Aorta (tissue), 5 donors: Measurements from ENCODE around the gene LUZP4. TPM values are rescaled to one million over a fixed set of nuclear protein-coding genes. Genes with fewer than 3 reads are reported as not detected.
"Not testable (repeated sequence)": the region's sequence is repeated elsewhere in the genome, so short reads cannot be mapped to it uniquely, and the experiment has no call there.

ENCODE experiments used
- ATAC-seq: fragments of 200-7000 bp; cut with Tn5 transposase; one replicate; pipeline ENCODE4 v1.9.1; 2022; ENCODE audit warnings: moderate library complexity; ENCODE audit not compliant: low FRiP score
- DNase-seq, 2 donors: peaks; one replicate each; pipeline ENCODE4 v3.0.0-alpha.2; 2020
- H3K27ac ChIP-seq, 2 donors: one replicate each; pipeline ENCODE4 v1.5.1; 2013; ENCODE audit warnings: low read length in 2 of 2, mild to moderate bottlenecking in 2 of 2, moderate library complexity in 2 of 2, control low read depth in 1 of 2, inconsistent platforms in 1 of 2, low read depth in 1 of 2
- H3K27me3 ChIP-seq, 2 donors: one replicate each; pipeline ENCODE4 v1.6.1; 2013; ENCODE audit warnings: control low read depth in 1 of 2, low read length in 1 of 2, mild to moderate bottlenecking in 1 of 2, moderate library complexity in 1 of 2; ENCODE audit not compliant: insufficient read depth in 2 of 2, control insufficient read depth in 1 of 2
- H3K36me3 ChIP-seq, 2 donors: one replicate each; pipeline ENCODE4 v1.6.1; 2013; ENCODE audit warnings: control low read depth in 1 of 2, low read length in 1 of 2, mild to moderate bottlenecking in 1 of 2; ENCODE audit not compliant: insufficient read depth in 2 of 2, control insufficient read depth in 1 of 2
- H3K4me1 ChIP-seq, 2 donors: one replicate each; pipeline ENCODE4 v1.6.1; 2013; ENCODE audit warnings: low read length in 2 of 2, control low read depth in 1 of 2, mild to moderate bottlenecking in 1 of 2, moderate library complexity in 1 of 2; ENCODE audit not compliant: insufficient read depth in 2 of 2, control insufficient read depth in 1 of 2
- H3K4me3 ChIP-seq, 2 donors: one replicate each; pipeline ENCODE4 v1.5.1; 2013; ENCODE audit warnings: low read length in 2 of 2, control low read depth in 1 of 2, mild to moderate bottlenecking in 1 of 2
- H3K9me3 ChIP-seq: one replicate; pipeline ENCODE4 v1.6.1; 2013; ENCODE audit warnings: mild to moderate bottlenecking, low read length; ENCODE audit not compliant: control insufficient read depth
- WGBS, 2 donors: extraction: QIAGEN DNeasy Blood & Tissue Kit; methylation state at CpG; one replicate each; pipeline ENCODE4 v1.1.7; 2013; 5-methylcytosine and 5-hydroxymethylcytosine counted together
- intact Hi-C, 2 donors: fragments of 100-400 bp; cut with DNase I; formaldehyde crosslinking; loops; one replicate each; pipeline versions ENCODE4 v1.14.2 to v1.15.0; 2022
- polyA plus RNA-seq, 2 donors: library from polyadenylated mRNA; stranded (reverse); fragments of 200-250 nt; gene quantifications; one replicate each; pipeline ENCODE4 v1.2.3, GENCODE V29; 2013
- total RNA-seq, 2 donors: library from RNA; stranded (reverse); fragmentation: NEBNext Ultra II Directional; extraction: Animal tissue kit (Norgen Biotek cat#: 25700); gene quantifications; one replicate each; pipeline ENCODE4 v1.2.1, GENCODE V29; 2021
- donor health status: healthy with polysubstance abuse.
- donor health status: Bipolar disorder and iron deficiency.
- donor health status: DM: no; HTN: no; CAD: no.
- donor health status: DM: no; HTN: no; CAD: no.
- donor health status: DM: yes; HTN: yes; CAD: no.

The LUZP4 gene
- total and polyA plus RNA-seq, 4 donors: not detected

DNA sequence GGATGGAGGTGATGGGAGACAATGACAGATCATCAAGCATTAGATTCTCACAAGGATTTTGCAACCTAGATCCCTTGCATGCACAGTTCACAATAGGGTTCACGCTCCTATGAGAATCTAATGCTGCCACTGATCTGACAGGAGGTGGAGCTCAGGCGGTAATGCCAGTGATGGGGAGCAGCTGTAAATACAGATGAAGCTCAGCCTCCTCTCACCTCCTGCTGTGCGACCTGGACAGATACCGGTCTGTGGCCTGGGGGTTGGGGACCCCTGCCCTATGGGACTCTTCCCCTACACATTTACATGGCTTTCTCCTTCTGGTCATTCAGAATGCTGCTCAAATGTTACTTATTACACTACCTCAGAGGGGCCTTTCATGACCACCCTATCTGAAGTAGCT lies 39.8 kb downstream of the LUZP4 start:
- intact Hi-C loops: loop anchor here in 1 of 2 donors (5.0 kb wide), 1 partner anchor 363 kb away; no protein-coding TSS in a partner anchor
- not testable (repeated sequence) for H3K9me3 ChIP-seq, H3K27me3 ChIP-seq, H3K36me3 ChIP-seq, ATAC-seq, DNase-seq, H3K4me3 ChIP-seq, H3K4me1 ChIP-seq, H3K27ac ChIP-seq
- WGBS, 2 donors: 61 to 89% methylated on average over 4 of the region's 4 CpGs

- no peaks in the 10 kb centered on the region for H3K36me3 ChIP-seq
- 2 to 8% methylated on average over 18 of the region's 18 CpGs for WGBS, 2 donors
- no peaks in the 10 kb centered on the region for H3K4me1 ChIP-seq
- H3K4me3 ChIP-seq: no peak overlapping the region
- ATAC-seq (peak; percentile 78), DNase-seq (peak in 1 of 2 donors; percentile 46)
- no peak overlapping the region for H3K27ac ChIP-seq
- intact Hi-C loops: loop anchor here (5.0 kb wide), 3 partner anchors 232 to 347 kb away; partner anchors contain the start of gene PLS3 (in 2 of the 2)
- no peaks in the 10 kb centered on the region for H3K9me3 ChIP-seq
- H3K27me3 ChIP-seq: no peaks in the 10 kb centered on the region
Observed at GRCh38 chrX:115330498-115331168, 41.1 kb downstream of the LUZP4 start.

DNA sequence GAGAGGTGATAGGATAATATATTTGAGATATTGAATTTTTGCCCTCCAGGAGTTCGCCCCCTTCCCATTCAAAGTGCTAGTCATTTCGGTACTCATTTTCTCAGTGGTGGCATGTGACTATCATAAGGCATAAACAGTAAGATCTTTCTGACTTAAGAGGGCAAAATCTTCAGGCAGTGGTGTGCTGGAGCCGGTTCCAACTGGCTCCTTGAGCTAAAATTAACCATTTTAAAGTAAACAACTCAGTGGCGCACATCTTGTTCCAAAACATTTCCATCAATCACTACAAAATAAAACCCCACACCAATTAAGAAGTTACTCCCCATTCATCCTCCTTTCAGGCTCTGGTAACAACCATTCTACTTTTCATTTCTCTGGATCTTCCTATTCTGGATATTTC lies 43.3 kb downstream of the LUZP4 start:
- ATAC-seq (no peak), DNase-seq (no peak)
- H3K36me3 ChIP-seq: no peaks in the 10 kb centered on the region
- H3K4me1 ChIP-seq: no peaks in the 10 kb centered on the region
- intact Hi-C loops: loop anchor here (5.0 kb wide), 3 partner anchors 229 to 344 kb away; partner anchors contain the start of gene PLS3 (in 2 of the 2)
- WGBS, 2 donors: 26% methylated on average over 4 of the region's 4 CpGs
- no peaks in the 10 kb centered on the region for H3K27me3 ChIP-seq
- no peaks in the 10 kb centered on the region for H3K9me3 ChIP-seq
- no peak overlapping the region for H3K27ac ChIP-seq
- no peak overlapping the region for H3K4me3 ChIP-seq

GRCh38 chrX:115333446-115333845 lies 43.9 kb downstream of the LUZP4 start:
- H3K9me3 ChIP-seq: no peaks in the 10 kb centered on the region
- no peak overlapping the region for H3K4me3 ChIP-seq
- no peaks in the 10 kb centered on the region for H3K36me3 ChIP-seq
- intact Hi-C loops: loop anchor here (5.0 kb wide), 3 partner anchors 229 to 344 kb away; partner anchors contain the start of gene PLS3 (in 2 of the 2)
- H3K27ac ChIP-seq: peak overlapping the region in 1 of 2 donors; percentile 36
- no peaks in the 10 kb centered on the region for H3K4me1 ChIP-seq
- DNase-seq (no peak), ATAC-seq (no peak)
- H3K27me3 ChIP-seq: no peaks in the 10 kb centered on the region
- 65 to 86% methylated on average over 6 of the region's 6 CpGs for WGBS, 2 donors

DNA sequence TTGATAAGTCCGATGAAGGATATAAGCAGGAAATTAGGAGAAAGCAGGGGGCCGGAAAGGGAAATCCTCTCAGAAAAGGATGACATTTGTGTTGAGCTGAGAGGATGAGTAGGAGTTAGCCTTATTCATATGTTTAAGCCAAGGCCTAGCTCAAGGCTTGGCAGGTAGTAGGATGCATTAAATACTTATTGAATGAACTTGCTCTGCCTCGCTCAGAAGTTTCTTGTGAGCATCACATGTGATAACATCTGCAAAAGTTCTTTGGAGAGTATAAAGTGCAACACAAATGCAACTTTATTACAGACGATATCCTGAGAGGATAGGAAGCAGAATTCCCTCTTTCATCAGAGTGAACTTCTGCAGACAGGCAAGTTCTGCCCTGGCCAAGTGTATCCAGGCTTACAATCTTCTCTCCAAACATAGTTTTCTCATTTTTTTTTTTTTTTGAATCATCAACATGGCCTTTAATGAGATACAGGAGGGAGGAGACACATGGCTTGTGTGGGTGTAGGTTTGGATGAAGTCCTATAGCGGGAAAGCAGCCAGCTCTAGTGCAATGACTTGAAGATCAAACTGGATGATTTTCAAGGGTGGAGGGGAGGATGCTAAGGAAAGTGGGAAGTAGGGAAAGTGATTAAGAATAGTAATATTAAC lies 48.1 kb downstream of the LUZP4 start:
- Histone ChIP-seq H3K36me3 (no peaks in the 10 kb centered on the region), H3K27me3 (no peaks in the 10 kb centered on the region), H3K27ac (no peak overlapping the region), H3K4me3 (no peak overlapping the region), H3K9me3 (no peaks in the 10 kb centered on the region), H3K4me1 (no peaks in the 10 kb centered on the region)
- 27 to 35% methylated on average over 5 of the region's 5 CpGs for WGBS, 2 donors
- intact Hi-C loops: no loop called here
- peak in 1 of 2 donors; percentile 50 for DNase-seq
- ATAC-seq: no peak

DNA sequence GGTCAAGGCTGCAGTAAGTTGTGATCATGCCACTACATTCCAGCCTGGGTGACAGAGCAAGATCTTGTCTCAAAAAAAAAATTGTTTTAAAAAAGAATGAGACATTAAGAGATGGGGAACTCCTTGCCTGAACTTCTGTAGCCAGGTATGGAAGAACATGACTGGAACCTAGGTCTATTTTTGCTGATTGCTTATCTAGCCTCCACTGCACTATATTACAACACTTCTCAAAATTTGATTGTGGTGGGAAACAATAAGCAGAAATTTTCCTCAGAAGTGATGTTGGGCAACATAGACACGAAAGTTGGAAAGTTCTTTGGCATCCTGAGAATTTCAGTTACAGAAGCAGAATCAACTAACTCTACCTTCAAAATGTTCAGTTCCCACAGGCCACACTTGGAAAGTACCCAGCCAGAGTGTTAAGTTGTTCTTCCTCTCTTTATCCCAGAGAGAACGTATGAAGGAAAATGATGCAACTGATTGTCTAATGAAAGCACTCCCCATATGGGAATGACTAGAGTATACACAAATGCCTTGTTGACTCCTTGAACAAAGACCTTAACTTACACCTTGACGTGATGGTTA lies 50.0 kb downstream of the LUZP4 start:
- WGBS, 2 donors: 29 to 33% methylated on average over 3 of the region's 3 CpGs
- H3K4me1 ChIP-seq: peaks cover 0 to 1% of the 10 kb centered on the region in 2 donors
- DNase-seq (no peak), ATAC-seq (no peak)
- no peaks in the 10 kb centered on the region for H3K36me3 ChIP-seq
- no peaks in the 10 kb centered on the region for H3K9me3 ChIP-seq
- no peaks in the 10 kb centered on the region for H3K27me3 ChIP-seq
- no peak overlapping the region for H3K27ac ChIP-seq
- intact Hi-C loops: no loop called here
- no peak overlapping the region for H3K4me3 ChIP-seq

GRCh38 chrX:115341421-115341820 lies 51.9 kb downstream of the LUZP4 start:
- intact Hi-C loops: no loop called here
- WGBS, 2 donors: 38 to 49% methylated on average over 1 of the region's 1 CpG

GRCh38 chrX:115344885-115345614 lies 55.5 kb downstream of the LUZP4 start:
- ATAC-seq (peak; percentile 92), DNase-seq (peak; percentile 93 to 94)
- intact Hi-C loops: no loop called here
- no peaks in the 10 kb centered on the region for H3K9me3 ChIP-seq
- no peaks in the 10 kb centered on the region for H3K27me3 ChIP-seq
- WGBS, 2 donors: 8 to 15% methylated on average over 3 of the region's 3 CpGs
- H3K4me3 ChIP-seq: no peak overlapping the region
- no peaks in the 10 kb centered on the region for H3K36me3 ChIP-seq
- H3K4me1 ChIP-seq: peaks cover 0 to 1% of the 10 kb centered on the region in 2 donors
- H3K27ac ChIP-seq: peak overlapping the region; percentile 67 to 71

More at GRCh38 chrX:115341421-115341820, 51.9 kb downstream of the LUZP4 start:
- no peak overlapping the region for H3K4me3 ChIP-seq
- no peaks in the 10 kb centered on the region for H3K9me3 ChIP-seq
- DNase-seq: no peak
- ATAC-seq: no peak
- no peak overlapping the region for H3K27ac ChIP-seq
- no peaks in the 10 kb centered on the region for H3K27me3 ChIP-seq
- H3K36me3 ChIP-seq: no peaks in the 10 kb centered on the region
- peaks cover 0 to 1% of the 10 kb centered on the region in 2 donors for H3K4me1 ChIP-seq
